ENCODE data around the gene CLPTM1L.

Gene CLPTM1L

GRCh38 chr5:1300581-1301083 is 44.3 kb downstream of the CLPTM1L start:
- H3K4me3 ChIP-seq (ENCODE audit: low read depth, low read length), result no peak overlapping the region

GRCh38 chr5:1299961-1300360 is 44.9 kb downstream of the CLPTM1L start:
- no peak overlapping the region for H3K4me3 ChIP-seq (ENCODE audit: low read depth, low read length)
- TF ChIP-seq CTCF (IDR thresholded peaks at IDR 0.05; ENCODE audit: borderline replicate concordance, insufficient read depth, low read depth, low read length), result no peak

More at GRCh38 chr5:1300581-1301083, 44.3 kb downstream of the CLPTM1L start:
- TF ChIP-seq CTCF (IDR thresholded peaks at IDR 0.05; ENCODE audit: borderline replicate concordance, insufficient read depth, low read depth, low read length), result no peak

- no peak for TF ChIP-seq CTCF (IDR thresholded peaks at IDR 0.05; ENCODE audit: borderline replicate concordance, insufficient read depth, low read depth, low read length)
Measured at GRCh38 chr5:1299511-1299850, 45.4 kb downstream of the CLPTM1L start.

GRCh38 chr5:1298723-1299510 is 46.0 kb downstream of the CLPTM1L start:
- TF ChIP-seq CTCF (IDR thresholded peaks at IDR 0.05; ENCODE audit: borderline replicate concordance, insufficient read depth, low read depth, low read length), result no peak
- no peak overlapping the region for H3K4me3 ChIP-seq (ENCODE audit: low read depth, low read length)

More at GRCh38 chr5:1299511-1299850, 45.4 kb downstream of the CLPTM1L start:
- no peak overlapping the region for H3K4me3 ChIP-seq (ENCODE audit: low read depth, low read length)

- TF ChIP-seq CTCF (IDR thresholded peaks at IDR 0.05; ENCODE audit: borderline replicate concordance, insufficient read depth, low read depth, low read length), result no peak
- H3K4me3 ChIP-seq (ENCODE audit: low read depth, low read length), result no peak overlapping the region
Measured at GRCh38 chr5:1298067-1298551, 46.8 kb downstream of the CLPTM1L start.

GRCh38 chr5:1297243-1297642 is 47.7 kb downstream of the CLPTM1L start:
- H3K4me3 ChIP-seq (ENCODE audit: low read depth, low read length), result no peak overlapping the region
- no peak for TF ChIP-seq CTCF (IDR thresholded peaks at IDR 0.05; ENCODE audit: borderline replicate concordance, insufficient read depth, low read depth, low read length)

GRCh38 chr5:1295650-1296037 is 49.3 kb downstream of the CLPTM1L start:
- no peak overlapping the region for H3K4me3 ChIP-seq (ENCODE audit: low read depth, low read length)
- no peak for TF ChIP-seq CTCF (IDR thresholded peaks at IDR 0.05; ENCODE audit: borderline replicate concordance, insufficient read depth, low read depth, low read length)
